Activated CD4-positive, alpha-beta T cell treated with anti-CD3 and anti-CD28 coated beads, Interleukin-2, amount 50 U/mL, for 1 hour (primary cell): ENCODE results near the gene MEG3.

Source experiments
- DNase-seq: peaks from one replicate; pipeline ENCODE4 v3.0.0-alpha.2; 2020

The MEG3 gene

DNA sequence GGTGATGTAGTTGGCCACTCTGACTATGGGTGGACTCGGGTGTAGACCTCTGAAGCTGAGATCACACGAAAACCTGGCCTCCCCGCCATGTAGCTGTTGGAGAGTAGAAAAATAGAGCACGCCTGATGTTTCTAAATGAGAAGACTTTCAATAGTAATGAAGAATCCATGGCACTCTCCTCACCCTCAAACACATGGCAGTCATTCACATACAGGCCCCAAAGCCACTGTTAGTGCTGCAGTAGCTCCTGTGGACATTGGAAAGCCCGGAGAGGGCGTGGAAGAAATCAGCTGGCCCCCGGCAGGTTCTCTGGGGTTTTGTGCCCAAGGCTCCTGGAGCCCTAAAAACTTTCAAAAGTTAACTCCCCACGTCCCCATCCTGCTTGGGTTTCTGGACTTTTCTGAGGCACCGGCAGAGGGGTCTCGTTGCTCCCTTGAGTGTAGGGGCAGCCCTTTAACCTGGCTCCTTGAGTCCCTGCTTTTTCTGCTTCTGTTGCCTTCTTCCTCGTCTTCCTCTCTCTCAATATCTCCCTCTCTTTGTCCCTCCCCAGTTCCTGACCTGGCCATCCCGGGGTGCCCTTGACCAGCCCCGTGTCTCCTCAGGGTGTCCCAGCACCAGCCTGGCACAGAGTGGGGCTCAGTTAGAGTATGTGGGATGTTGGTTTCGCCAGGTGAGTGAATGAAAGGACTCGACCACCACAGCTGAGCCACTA is 8.3 kb downstream of the MEG3 start:
- no peak for DNase-seq

- no peak for DNase-seq
Observed at GRCh38 chr14:100834794-100835547, 9.1 kb downstream of the MEG3 start.

- no peak for DNase-seq
Observed at GRCh38 chr14:100835548-100836310, 9.8 kb downstream of the MEG3 start.

- no peak for DNase-seq
Observed at GRCh38 chr14:100836311-100836805, 10.4 kb downstream of the MEG3 start.

DNA sequence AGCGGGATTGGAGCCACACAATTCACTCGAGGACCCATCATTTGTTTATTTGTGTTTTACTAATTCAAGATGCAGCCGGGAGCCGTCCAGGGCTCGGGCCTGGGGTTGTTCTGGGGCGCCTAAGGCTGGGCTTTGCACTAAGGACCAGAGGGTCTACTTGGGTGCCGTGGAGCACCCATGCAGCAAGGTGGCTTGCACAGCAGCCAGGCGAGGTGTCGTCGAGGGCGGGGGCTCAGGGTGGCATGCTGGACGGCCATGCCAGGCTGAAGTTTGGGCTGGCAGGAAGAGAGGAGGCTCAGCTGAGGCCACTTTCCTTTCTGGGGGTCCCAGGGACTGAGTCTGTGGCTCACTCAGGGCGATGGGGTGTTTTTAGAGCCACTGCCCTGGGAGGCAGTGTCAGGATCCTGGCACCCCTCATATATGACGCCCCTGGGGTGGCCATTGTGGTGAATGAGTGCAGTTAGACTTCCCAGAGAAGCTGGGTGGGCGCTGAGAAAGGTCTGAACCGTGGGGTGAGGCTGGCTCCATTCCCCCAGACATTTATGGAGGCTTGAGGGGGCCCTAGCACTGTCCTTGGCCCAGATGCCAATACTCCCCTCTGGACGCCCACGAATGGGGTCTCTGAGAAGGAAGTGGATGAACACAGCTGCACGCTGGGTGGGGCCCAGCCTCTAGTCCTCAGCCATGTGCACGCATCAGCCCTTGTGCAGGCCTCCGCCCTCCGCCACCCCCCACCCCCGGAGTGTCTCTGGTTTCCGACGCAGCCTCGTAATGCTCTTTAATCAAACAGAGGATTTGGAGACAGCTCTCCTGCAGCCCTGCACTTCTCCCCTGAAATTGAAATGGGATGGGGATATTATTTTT is 11.3 kb downstream of the MEG3 start:
- DNase-seq, result no peak

GRCh38 chr14:100837805-100838350 is 12.0 kb downstream of the MEG3 start:
- DNase-seq, result no peak

DNA sequence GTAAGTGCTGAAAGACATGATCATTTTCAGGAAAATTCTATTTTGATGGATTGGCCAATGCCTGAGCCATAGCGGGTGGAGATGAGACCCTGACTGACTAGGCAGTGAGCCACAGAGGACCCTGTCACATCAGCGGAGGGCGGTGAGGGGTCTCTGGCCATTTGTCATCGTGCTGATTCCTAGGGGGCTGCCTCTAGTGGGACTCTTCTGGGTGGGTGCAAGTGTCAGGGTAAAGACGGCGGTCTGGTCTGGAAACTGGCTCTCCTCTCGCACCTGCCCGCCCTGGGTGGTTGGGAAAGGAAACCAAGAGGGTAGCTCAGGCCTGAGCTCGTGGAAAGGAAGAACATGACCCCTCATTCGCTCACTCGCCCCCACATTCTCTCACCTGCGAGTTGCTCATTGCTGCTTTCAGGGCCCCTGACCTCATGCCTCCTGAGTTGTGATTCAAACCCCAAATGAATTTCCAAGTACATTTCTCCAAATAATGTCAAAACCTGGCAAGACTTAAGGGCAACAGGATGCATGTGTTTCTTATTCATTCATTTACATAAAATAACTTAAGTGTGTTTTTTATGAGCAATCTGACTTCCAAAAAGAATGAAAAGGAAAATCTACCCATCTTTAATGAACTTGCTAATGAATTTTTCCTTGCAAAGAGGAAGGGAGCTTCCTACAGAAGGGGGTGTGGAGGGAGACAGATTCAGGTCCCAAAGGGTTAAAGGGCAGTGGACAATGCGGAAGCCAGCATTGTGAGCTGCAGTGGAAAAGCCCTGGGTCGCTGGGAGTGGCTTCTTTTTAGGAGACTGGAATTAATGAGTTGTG is 12.8 kb downstream of the MEG3 start:
- DNase-seq, result no peak

- DNase-seq, result no peak
Observed at GRCh38 chr14:100839315-100839585, 13.3 kb downstream of the MEG3 start.

DNA sequence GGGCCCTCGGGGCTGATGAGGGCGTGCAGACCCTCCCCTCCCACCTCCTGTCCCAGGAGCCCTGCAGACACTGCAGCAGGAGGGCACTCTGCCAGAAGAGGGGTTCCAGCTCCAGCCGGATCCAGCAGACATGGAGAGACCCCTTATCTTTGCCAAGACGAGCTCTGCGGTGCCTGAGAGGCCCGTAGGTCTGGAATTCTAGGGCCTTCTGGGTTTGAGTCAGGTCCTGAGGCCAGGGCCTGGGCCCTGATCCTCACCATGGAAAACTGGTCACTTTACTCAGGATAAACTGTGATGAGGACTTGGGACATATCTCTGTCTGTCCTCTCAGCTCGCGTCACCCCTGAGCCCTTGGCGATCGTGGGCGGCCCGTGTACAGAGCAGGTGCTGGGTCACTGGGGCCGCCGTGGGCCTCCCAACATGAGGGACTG is 13.8 kb downstream of the MEG3 start:
- no peak for DNase-seq

DNA sequence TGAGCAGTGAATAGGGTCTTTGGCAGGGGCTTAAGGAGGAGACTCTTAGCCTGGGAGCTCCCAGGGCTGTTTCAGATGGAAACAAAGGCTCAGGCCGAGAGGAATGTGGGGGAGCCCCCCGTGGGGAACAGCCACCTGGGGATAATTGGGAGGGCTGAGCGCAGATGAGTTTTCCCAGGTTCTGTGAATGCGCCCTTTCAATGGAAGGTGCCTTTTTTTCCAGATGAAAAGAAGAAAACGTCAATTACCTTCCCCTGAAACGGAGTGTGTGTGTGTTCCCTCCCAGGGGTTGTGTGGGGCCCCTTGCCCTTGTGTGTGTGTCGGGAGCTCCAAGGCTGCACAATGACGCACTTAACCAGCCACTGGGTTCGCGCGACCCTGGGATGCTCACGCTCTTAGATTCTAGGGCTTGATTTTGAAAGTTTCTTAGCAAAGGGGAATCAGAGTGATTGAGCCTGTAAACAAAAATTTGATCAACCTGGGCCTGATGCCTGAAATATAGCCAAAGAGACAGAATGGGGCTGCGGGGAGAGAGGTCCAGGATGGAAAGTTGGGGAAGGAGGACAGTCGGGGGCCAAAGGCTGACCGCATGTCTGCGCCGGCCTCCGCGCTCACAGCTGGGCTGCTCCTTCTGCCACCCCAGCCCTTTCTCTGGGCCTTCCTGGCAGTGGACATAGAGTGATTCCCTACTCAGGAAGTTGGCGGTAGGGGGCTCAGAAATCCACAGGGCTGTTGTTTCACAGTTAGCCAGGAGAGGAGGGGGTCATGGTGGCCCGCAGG is 14.6 kb downstream of the MEG3 start:
- DNase-seq, result no peak

DNA sequence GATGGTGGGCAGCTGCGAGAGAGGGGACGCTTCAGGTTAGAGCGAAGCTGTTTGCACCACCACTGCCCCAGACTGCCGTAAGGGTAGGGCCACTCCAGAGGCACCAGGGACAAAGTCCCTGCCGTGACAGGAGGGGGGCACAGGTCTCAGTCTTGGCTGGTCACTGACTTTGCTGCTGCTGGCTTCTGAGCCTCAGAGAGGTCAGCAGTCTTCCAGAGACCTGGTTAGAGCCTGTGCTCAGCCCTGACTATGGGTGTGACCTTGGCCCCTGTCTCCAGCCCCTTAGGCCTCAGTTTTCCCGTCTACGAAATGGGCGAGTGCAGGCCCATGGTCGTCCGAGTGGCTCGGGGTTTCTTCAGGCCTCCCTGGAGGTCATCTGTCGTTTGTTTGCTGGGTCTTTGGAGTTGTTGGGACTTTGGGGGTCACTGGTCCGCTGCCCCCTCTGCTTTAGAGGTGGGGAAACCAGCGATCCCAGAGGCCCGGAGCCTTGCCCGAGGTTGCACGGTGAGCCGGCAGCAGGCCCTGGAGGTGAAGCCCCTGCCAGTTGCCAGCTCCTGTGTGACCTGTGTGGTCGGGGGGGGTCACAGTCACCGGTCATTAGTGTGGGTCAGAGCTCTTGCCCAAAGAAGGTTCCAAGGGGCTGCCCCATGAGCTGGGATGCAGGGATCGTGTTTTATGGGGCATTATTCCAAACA is 15.3 kb downstream of the MEG3 start:
- no peak for DNase-seq

DNA sequence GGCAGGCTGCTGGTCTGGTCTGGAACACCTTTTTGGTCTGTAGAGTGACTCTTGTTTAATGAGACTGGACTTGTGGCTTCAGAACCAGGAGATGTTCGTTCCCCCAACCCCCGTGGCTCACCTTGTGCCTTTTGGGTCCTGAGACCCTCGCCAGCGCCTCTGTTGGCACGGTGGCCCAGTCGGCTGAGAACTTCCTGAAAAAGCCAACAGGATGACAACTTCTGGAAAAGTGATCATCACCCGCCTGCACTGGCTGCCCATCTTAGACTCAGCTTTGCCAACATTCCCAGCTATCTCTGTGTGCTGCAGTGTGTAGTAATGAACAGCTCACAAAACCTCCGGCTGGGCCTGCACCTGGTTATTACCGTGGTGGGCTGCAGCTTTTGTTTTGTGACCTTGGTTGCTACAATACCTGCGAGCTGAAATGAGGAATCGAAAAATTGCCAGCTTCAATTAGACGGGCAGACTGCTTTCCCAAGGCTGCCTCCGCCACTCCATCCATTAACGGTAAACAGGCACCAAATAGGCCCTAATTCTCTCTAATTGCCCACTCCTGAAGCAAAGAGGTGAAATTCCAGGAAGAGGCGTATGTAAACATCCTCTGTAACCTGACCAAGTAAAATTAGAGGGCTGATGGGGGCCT is 16.0 kb downstream of the MEG3 start:
- DNase-seq, result no peak

DNA sequence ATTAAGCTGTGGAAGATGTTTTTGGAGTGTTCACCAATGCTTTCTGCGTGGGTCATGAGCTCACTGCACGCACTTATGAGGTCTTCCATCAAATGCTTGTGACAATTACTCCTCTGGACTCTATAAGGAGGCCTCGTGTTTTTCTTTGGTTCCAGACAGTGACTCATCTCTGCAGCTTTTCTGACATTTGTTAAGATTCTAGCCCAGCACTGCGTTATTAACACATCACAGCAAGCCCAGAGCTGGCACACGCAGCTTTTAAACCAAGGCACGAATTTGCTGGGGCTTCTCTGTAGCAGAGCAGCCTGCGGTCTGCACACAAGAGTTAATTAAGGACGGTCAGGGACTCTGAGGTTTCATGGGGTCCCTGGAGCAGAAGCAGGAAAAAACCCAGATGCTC is 16.9 kb downstream of the MEG3 start:
- no peak for DNase-seq

- no peak for DNase-seq
Observed at GRCh38 chr14:100844082-100844408, 18.1 kb downstream of the MEG3 start.

GRCh38 chr14:100844421-100844820 is 18.5 kb downstream of the MEG3 start:
- DNase-seq, result no peak

DNA sequence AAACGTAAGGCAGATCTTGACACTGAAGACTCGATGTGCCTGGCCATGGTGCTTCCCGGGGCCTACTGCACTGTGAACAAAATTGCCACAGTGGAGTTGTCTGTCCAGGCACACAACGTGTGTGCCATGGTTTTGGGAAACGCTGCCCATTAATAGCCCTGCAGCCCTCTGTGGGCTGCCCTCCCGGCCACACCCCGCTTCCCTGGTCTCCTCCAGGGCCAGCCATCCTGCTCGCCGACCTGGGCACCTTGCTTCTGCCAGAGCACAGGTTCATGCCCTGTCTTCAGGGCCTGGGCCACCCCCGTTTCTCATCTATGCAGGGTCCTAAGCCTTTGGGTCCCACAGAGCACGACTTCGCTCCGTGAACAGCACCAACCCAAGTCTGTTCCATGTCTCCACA is 18.9 kb downstream of the MEG3 start:
- no peak for DNase-seq

DNA sequence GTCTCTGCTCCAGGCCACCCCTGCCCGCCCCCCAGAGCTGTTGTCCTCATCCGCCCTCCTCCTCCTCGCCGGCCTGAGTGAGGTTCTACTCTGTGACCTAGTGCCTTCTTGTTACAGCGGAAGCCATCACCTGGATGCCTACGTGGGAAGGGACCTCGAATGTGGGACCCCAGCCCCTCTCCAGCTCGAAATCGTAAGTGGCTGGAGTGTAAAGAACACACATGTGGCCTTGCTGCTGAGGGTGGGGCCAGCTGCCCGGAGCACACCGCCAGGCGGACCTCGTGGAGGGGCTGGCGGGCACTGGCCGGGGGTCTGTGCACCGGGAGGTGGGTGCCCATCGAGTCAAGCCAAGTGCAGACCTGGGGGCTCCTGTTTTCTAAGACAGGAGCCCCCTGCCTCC is 19.4 kb downstream of the MEG3 start:
- DNase-seq, result no peak

DNA sequence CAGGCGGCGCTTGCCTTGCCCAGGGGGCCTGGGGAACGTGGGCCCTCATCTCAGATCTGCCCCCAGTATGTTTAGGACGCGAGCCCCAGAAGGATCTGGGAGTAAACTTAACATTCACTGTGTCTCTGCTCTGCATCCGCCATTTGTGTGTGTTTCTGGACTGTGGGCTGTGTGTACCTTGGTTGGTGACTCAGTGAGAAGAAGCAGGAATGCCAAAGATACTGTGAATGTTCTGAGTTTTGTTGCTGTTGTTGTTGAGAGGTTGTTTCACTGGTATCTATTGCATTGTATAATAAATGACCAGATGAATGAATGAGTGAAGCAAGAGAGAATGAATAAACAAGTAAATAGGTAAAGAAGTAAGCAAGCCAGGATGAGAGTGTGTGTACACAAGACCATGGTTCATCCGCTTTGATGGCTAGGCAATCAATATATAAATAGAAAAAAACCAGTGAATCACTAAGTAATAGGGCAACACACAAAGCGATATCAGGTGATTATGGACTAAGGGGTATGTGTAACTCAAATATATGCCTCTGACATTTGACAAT is 20.5 kb downstream of the MEG3 start:
- DNase-seq, result no peak

DNA sequence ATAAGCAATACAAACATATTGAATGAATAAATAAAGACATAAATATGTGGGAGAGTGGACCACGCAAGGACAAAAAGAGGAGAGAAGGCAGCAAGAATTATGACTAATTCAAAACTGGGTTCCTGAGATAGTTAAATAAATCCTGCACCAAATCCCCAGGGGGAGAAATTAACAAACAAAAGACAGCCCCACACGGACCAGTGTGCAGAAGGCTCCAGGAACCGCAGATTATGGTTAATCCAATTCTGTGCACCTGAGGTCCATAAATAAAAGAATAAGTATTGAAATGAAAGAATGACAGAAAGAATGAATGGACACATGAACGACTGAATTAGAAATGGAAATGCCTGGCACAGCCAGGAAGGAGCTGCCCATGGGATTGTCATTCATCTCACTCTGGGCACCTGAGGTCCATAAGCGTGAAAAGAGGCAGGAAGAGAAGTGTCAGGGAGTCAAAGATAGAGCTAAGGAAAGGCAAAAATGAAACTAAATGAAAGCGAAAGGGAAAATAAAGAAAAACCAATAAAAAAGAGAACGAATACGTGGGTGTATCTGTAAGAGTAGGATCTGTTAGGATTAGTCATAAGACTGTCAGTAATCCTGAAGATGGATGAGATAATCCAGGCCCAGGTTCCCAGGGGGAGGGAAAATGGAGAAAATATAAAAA is 23.3 kb downstream of the MEG3 start:
- no peak for DNase-seq
